ENCODE results near the gene TH. TPM values are rescaled to one million over a fixed set of nuclear protein-coding genes. Genes with fewer than 3 reads are reported as not detected.

Gene TH
- polyA plus RNA-seq, 1 donor from 2014 or later = 3.6 TPM

- no peak overlapping the region for H3K27ac ChIP-seq (ENCODE audit: low read length)
- no peaks in the 10 kb centered on the region for H3K79me2 ChIP-seq (replicated peaks; ENCODE audit: insufficient read depth, low read length)
- TF ChIP-seq TAF1 (IDR thresholded peaks at IDR 0.05; ENCODE audit: low read depth) (no peak), EP300 (conservative IDR thresholded peaks at IDR 0.05; ENCODE audit: poor library complexity, severe bottlenecking) (no peak), SMC3 (conservative IDR thresholded peaks at IDR 0.05; ENCODE audit: poor library complexity) (no peak)
- no peak overlapping the region for H3K4me3 ChIP-seq (ENCODE audit: low read length)
- H3K4me2 ChIP-seq (ENCODE audit: low read length) = no peak overlapping the region
- H3K9me3 ChIP-seq (ENCODE audit: low read length) = peaks cover 4% of the 10 kb centered on the region
- H4K20me1 ChIP-seq (ENCODE audit: insufficient read depth) = no peaks in the 10 kb centered on the region
- H3F3A ChIP-seq (ENCODE audit: insufficient read depth, low read length, poor library complexity, severe bottlenecking) = no peaks in the 10 kb centered on the region
- no peaks in the 10 kb centered on the region for H3K27me3 ChIP-seq (ENCODE audit: insufficient read depth, low read depth, low read length)
- no peak overlapping the region for H3K9ac ChIP-seq (ENCODE audit: low read length)
- no peak overlapping the region for H2AFZ ChIP-seq (ENCODE audit: low read depth, low read length)
- H3K36me3 ChIP-seq (ENCODE audit: insufficient read depth, low read length) = no peaks in the 10 kb centered on the region
- H3K9me2 ChIP-seq (ENCODE audit: insufficient read depth, low read length) = no peaks in the 10 kb centered on the region
Measured at GRCh38 chr11:2220173-2220771, 48.7 kb upstream of the TH start.

GRCh38 chr11:2219318-2220017 is 47.9 kb upstream of the TH start:
- no peak overlapping the region for H3K27ac ChIP-seq (ENCODE audit: low read length)
- H3F3A ChIP-seq (ENCODE audit: insufficient read depth, low read length, poor library complexity, severe bottlenecking) = no peaks in the 10 kb centered on the region
- H3K27me3 ChIP-seq (ENCODE audit: insufficient read depth, low read depth, low read length) = no peaks in the 10 kb centered on the region
- no peaks in the 10 kb centered on the region for H3K9me2 ChIP-seq (ENCODE audit: insufficient read depth, low read length)
- no peak overlapping the region for H3K4me2 ChIP-seq (ENCODE audit: low read length)
- peaks cover 4% of the 10 kb centered on the region for H3K9me3 ChIP-seq (ENCODE audit: low read length)
- H4K20me1 ChIP-seq (ENCODE audit: insufficient read depth) = no peaks in the 10 kb centered on the region
- TF ChIP-seq REST (IDR thresholded peaks at IDR 0.05; ENCODE audit: borderline replicate concordance) (no peak), POLR2AphosphoS5 (IDR thresholded peaks at IDR 0.05) (no peak), EZH2 (IDR thresholded peaks at IDR 0.05; ENCODE audit: borderline replicate concordance, insufficient read depth, low read length, poor library complexity, severe bottlenecking) (no peak), TAF1 (IDR thresholded peaks at IDR 0.05; ENCODE audit: low read depth) (no peak), CTCF (IDR thresholded peaks at IDR 0.05; ENCODE audit: poor library complexity, severe bottlenecking) (no peak), MXI1 (conservative IDR thresholded peaks at IDR 0.05; ENCODE audit: poor library complexity, severe bottlenecking) (no peak), RAD21 (conservative IDR thresholded peaks at IDR 0.05) (no peak), SMC3 (conservative IDR thresholded peaks at IDR 0.05; ENCODE audit: poor library complexity) (no peak), EP300 (conservative IDR thresholded peaks at IDR 0.05; ENCODE audit: poor library complexity, severe bottlenecking) (no peak)
- no peak overlapping the region for H2AFZ ChIP-seq (ENCODE audit: low read depth, low read length)
- H3K9ac ChIP-seq (ENCODE audit: low read length) = no peak overlapping the region
- no peaks in the 10 kb centered on the region for H3K36me3 ChIP-seq (ENCODE audit: insufficient read depth, low read length)
- H3K4me3 ChIP-seq (ENCODE audit: low read length) = no peak overlapping the region
- H3K79me2 ChIP-seq (replicated peaks; ENCODE audit: insufficient read depth, low read length) = no peaks in the 10 kb centered on the region
